Subcutaneous adipose tissue (tissue), 4 donors: Measurements from ENCODE around the gene HSPB1. TPM values are rescaled to one million over a fixed set of nuclear protein-coding genes. Genes with fewer than 3 reads are reported as not detected.

Experiments
- CTCF ChIP-seq: fragments of 450-650 bp; IDR thresholded peaks from one replicate; pipeline ENCODE4 v1.5.1; 2016; ENCODE audit warnings: low read depth, mild to moderate bottlenecking, control low read depth, antibody characterized with exemption, moderate library complexity
- total RNA-seq, 4 donors: library from RNA; depleted of rRNA; stranded (reverse); fragments of >200 nt; gene quantifications; one replicate each; pipeline ENCODE4 v1.1.0, GENCODE V29; 2016

Gene HSPB1
- total RNA-seq, 4 donors from 2014 or later, result 196 to 300 (median 263) TPM

DNA sequence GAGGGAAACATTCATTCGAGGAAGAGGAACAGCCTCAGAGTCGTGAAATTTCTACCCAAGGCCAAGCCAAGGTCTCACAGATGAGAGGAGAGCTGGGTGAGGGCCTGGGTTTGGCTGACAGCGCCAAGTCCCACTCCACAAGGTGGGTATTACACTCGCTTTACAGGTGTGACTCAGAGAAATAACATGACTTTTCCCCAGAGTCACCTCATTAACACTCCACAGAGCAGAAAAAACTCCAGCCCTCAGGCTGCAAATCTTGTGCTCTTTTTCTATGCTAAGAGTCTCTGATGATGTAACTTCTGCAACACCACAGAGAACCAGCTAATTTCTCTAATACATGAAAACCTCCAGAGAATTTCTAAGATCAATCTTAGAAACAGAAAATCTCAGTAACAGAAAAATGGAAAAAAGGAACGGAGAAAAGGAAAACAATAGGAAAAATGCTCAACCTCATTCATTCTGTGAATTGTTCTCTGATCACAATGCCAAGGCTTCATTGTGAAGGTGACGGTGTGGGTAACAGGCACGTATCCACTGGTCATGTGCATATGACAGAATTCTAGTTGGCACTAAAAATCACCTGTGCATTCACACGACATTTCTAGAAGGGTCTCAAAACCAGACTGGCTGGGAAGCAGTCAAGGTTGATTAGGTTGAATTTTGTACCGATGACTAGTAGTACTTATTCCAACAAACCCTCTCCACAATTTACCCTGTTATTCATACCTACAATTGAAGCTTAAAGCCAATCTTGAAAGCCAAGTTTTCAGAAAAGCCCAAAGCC, 36.0 kb downstream of the HSPB1 start:
- no peak for TF ChIP-seq CTCF

DNA sequence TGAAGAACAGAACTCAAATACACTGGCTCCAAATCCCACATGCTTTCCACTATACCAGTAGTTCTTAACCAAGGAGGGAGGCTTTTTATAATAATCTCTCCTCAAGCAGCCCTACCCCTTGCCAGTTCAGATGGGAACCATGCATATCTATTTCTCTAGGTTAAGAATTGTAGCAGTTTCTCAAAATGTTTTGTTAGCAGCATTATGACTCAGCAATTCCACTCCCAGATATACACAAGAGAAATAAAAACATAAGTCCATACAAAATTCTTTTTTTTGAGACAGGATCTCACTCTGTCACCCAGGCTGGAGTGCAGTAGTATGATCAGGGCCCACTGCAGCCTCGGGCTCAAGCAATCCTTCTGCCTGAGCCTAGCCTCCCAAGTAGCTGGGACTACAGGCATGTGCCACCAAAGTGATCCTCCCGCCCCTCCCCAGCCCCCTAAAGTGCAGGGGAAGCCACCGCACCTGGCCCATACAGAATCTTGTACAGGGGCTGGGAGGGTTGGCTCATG, 38.2 kb downstream of the HSPB1 start:
- no peak for TF ChIP-seq CTCF

- TF ChIP-seq CTCF, result no peak
Measured at GRCh38 chr7:76342222-76342621, 39.7 kb downstream of the HSPB1 start.

DNA sequence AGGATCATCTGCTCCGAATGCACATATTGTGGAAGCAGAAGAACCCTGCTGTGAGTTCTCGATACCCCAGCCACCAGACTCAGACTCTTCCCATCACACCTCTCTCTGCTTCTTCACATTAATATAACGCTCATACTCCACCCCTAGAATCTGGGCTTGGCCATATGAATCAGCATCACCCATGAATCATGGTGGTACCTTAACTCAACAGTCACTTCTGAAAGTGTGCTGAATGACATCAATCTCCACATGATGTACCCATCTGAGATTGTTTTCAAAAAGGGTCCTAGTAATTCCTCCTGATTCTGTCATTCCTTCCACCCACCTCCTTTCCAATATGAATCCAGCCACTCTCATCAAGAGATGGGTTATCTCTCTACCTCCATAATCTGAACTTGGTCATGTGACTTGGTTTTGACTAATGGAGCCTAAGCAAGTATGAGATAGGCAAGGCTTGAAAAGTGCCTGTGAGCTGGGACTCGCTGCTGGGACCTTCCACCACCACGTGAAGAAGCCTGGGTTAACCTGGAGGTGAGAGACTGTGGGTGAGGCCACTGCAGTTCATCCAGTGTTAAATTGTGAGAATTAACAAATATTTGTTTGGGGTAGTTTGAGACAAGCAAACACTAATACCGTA, 40.9 kb downstream of the HSPB1 start:
- no peak for TF ChIP-seq CTCF

- no peak for TF ChIP-seq CTCF
Measured at GRCh38 chr7:76343931-76344321, 41.5 kb downstream of the HSPB1 start.

- no peak for TF ChIP-seq CTCF
Measured at GRCh38 chr7:76346097-76346496, 43.6 kb downstream of the HSPB1 start.

GRCh38 chr7:76346778-76347177, 44.3 kb downstream of the HSPB1 start:
- TF ChIP-seq CTCF, result no peak
